Endothelial cell of umbilical vein (primary cell): ENCODE data around the gene CTDP1. TPM values are rescaled to one million over a fixed set of nuclear protein-coding genes. Genes with fewer than 3 reads are reported as not detected.

Experiments used
- BruUV-seq: library from RNA; stranded (reverse); fragments of 400-500 nt; replicated peaks from 2 replicates; lab custom pipeline; 2021; lab: Mats Ljungman, UMichigan
- CTCF ChIA-PET: fragments of 300-600, 350-600 bp; sonication (Branson Sonifier 250); formaldehyde crosslinking; loops from one replicate; lab custom pipeline; 2021; ENCODE audit warnings: antibody characterized with exemption, inconsistent platforms; lab: Charles Lee
- POLR2A ChIA-PET: fragments of 300-600, 350-600 bp; sonication (Branson Sonifier 250); formaldehyde crosslinking; loops from one replicate; lab custom pipeline; 2021; ENCODE audit warnings: antibody characterized with exemption, inconsistent platforms; lab: Charles Lee
- DNase-seq: peaks from one replicate; pipeline ENCODE4 v3.0.0-alpha.2; 2011; ENCODE audit warnings: low read depth, low spot score
- FAIRE-seq: peaks from 2 replicates; lab custom pipeline; 2011; peaks lifted over from hg19 to GRCh38; lab: Jason Lieb, UNC
- H2AFZ ChIP-seq: 2 replicates; pipeline ENCODE4 v1.6.0; 2012; ENCODE audit warnings: low read depth, low read length, control low read depth, inconsistent platforms
- H3K27ac ChIP-seq: 2 replicates; pipeline ENCODE4 v1.5.1; 2011; ENCODE audit warnings: low read depth, mild to moderate bottlenecking, control low read depth, low read length, moderate library complexity; ENCODE audit not compliant: insufficient read depth
- H3K27me3 ChIP-seq, 2 experiments: 2 replicates each; pipeline versions ENCODE4 v1.6.0 to v1.6.1; 2011; ENCODE audit warnings: low read length in 2 of 2, mixed read lengths in 1 of 2; ENCODE audit not compliant: control insufficient read depth in 2 of 2, insufficient read depth in 2 of 2
- H3K36me3 ChIP-seq, 2 experiments: 2 replicates in 1 of 2; 3 replicates in 1 of 2; pipeline ENCODE4 v1.5.1; 2011; ENCODE audit warnings: low read length in 2 of 2, mild to moderate bottlenecking in 1 of 2, moderate library complexity in 1 of 2; ENCODE audit not compliant: control insufficient read depth in 2 of 2, insufficient read depth in 2 of 2; ENCODE audit errors: extremely low read depth in 1 of 2
- H3K4me1 ChIP-seq: 3 replicates; pipeline ENCODE4 v1.5.1; 2011; ENCODE audit warnings: mild to moderate bottlenecking, low read length; ENCODE audit not compliant: control insufficient read depth, insufficient read depth; ENCODE audit errors: extremely low read depth
- H3K4me2 ChIP-seq: 2 replicates; pipeline ENCODE4 v1.6.1; 2011; ENCODE audit warnings: low read length, control low read depth, mixed read lengths; ENCODE audit not compliant: insufficient read depth
- H3K4me3 ChIP-seq, 3 experiments: fragments of 200-600 bp in 1 of 3; sonication (generic), shearing (Covaris generic) in 1 of 3; replicated peaks in 1 of 3; 2 replicates each; pipeline ENCODE4 v1.5.1; 2011 to 2016; ENCODE audit warnings: control low read depth in 3 of 3, low read length in 3 of 3, mild to moderate bottlenecking in 2 of 3, inconsistent platforms in 1 of 3, low read depth in 1 of 3, moderate library complexity in 1 of 3; ENCODE audit not compliant: insufficient read depth in 1 of 3
- H3K79me2 ChIP-seq: 2 replicates; pipeline ENCODE4 v1.6.0; 2012; ENCODE audit warnings: low read length, inconsistent platforms; ENCODE audit not compliant: control insufficient read depth, insufficient read depth
- H3K9ac ChIP-seq: replicated peaks from 2 replicates; pipeline ENCODE3; 2011; ENCODE audit warnings: low read length, control low read depth; ENCODE audit not compliant: insufficient read depth; ENCODE audit errors: extremely low read depth
- H3K9me1 ChIP-seq: replicated peaks from 3 replicates; pipeline ENCODE4 v1.6.0; 2011; ENCODE audit warnings: mild to moderate bottlenecking, low read length; ENCODE audit not compliant: control insufficient read depth, insufficient read depth; ENCODE audit errors: extremely low read depth
- H3K9me3 ChIP-seq: replicated peaks from 2 replicates; pipeline ENCODE4 v1.5.1; 2012; ENCODE audit warnings: low read length, inconsistent platforms; ENCODE audit not compliant: control insufficient read depth, insufficient read depth
- H4K20me1 ChIP-seq: replicated peaks from 2 replicates; pipeline ENCODE3; 2011; ENCODE audit warnings: mild to moderate bottlenecking, low read length; ENCODE audit not compliant: control insufficient read depth, insufficient read depth; ENCODE audit errors: extremely low read depth
- CTCF ChIP-seq, 2 donors: IDR thresholded peaks; 1 replicate in 1 of 2; 2 replicates in 1 of 2; pipeline ENCODE4 v1.5.1; 2011; ENCODE audit warnings: low read length in 2 of 2, mild to moderate bottlenecking in 2 of 2, moderate library complexity in 2 of 2, control low read depth in 1 of 2, inconsistent platforms in 1 of 2, low read depth in 1 of 2; ENCODE audit not compliant: insufficient read depth in 1 of 2; ENCODE audit errors: extremely low read depth in 1 of 2
- EZH2 ChIP-seq: IDR thresholded peaks from 2 replicates; pipeline ENCODE4 v1.6.1; 2012; ENCODE audit warnings: borderline replicate concordance, low read depth, mild to moderate bottlenecking, moderate library complexity, low read length, inconsistent platforms; ENCODE audit not compliant: severe bottlenecking
- FOS ChIP-seq: IDR thresholded peaks from 2 replicates; pipeline ENCODE4 v1.6.1; 2011; ENCODE audit warnings: mild to moderate bottlenecking, low read length, moderate library complexity, borderline replicate concordance; ENCODE audit not compliant: insufficient read depth
- GATA2 ChIP-seq: IDR thresholded peaks from 2 replicates; pipeline ENCODE4 v1.7.0; 2011; ENCODE audit warnings: low read depth, mild to moderate bottlenecking, moderate library complexity, mixed read lengths, low read length; ENCODE audit not compliant: insufficient read length, insufficient read depth
- JUN ChIP-seq: IDR thresholded peaks from 2 replicates; pipeline ENCODE4 v1.6.1; 2011; ENCODE audit warnings: borderline replicate concordance, low read depth; ENCODE audit not compliant: insufficient read length, insufficient read depth
- MAX ChIP-seq: IDR thresholded peaks from 2 replicates; pipeline ENCODE4 v1.6.1; 2011; ENCODE audit not compliant: insufficient read depth, insufficient read length
- MYC ChIP-seq: IDR thresholded peaks from one replicate; pipeline ENCODE4 v1.6.1; 2011; ENCODE audit warnings: mild to moderate bottlenecking, low read depth, low read length
- POLR2A ChIP-seq: IDR thresholded peaks from 2 replicates; pipeline ENCODE4 v1.6.1; 2012; ENCODE audit warnings: low read depth, mild to moderate bottlenecking, control low read depth, low read length
- POLR2AphosphoS5 ChIP-seq: IDR thresholded peaks from 2 replicates; pipeline ENCODE4 v1.6.1; 2012; ENCODE audit warnings: low read depth, mild to moderate bottlenecking, control low read depth, low read length, moderate library complexity; ENCODE audit not compliant: insufficient read depth
- dilution Hi-C: fragments of 300-500 bp; cut with MboI; formaldehyde crosslinking; loops from one replicate; pipeline ENCODE4 v1.15.0; 2019; ENCODE audit warnings: low sequenced_read_pairs; ENCODE audit not compliant: extremely low pct_ligation_motif_present
- intact Hi-C: fragments of 100-400 bp; cut with micrococcal nuclease; formaldehyde crosslinking; loops from one replicate; pipeline ENCODE4 v1.10.0; 2022
- polyA plus RNA-seq, 4 experiments: library from polyadenylated mRNA; depleted of rRNA in 3 of 4; stranded (reverse) in 3 of 4; unstranded in 1 of 4; fragments of >200 nt; gene quantifications; 2 replicates each; pipeline versions ENCODE4 v1.2.1 to v1.2.3, GENCODE V29; 2011 to 2012; ENCODE audit warnings: missing spikeins in 1 of 4
- total RNA-seq: library from RNA; stranded (reverse); gene quantifications from 2 replicates; pipeline ENCODE4 v1.2.3, GENCODE V29; 2021

Gene CTDP1
- total and polyA plus RNA-seq, 2 donors (not counting 3 experiments of a cell fraction or from before 2014, with no cell fraction given) = 15.3 to 27.6 TPM

- intact Hi-C loops = loop anchor here (5.0 kb wide), 1 partner anchor 275 kb away; the partner anchor contains the start of gene SLC66A2
- no TSS peak for BruUV-seq
- H3K4me3 ChIP-seq = no peak overlapping the region
- H3K4me1 ChIP-seq = peaks cover 16% of the 10 kb centered on the region
- H3K9me1 ChIP-seq = no peaks in the 10 kb centered on the region
- no peak for TF ChIP-seq MAX
- no peak for TF ChIP-seq POLR2A
- no peak for TF ChIP-seq CTCF (IDR thresholded peaks at IDR 0.05; ENCODE audit: extremely low read depth in 1 of 2, insufficient read depth in 1 of 2, low read depth in 1 of 2, low read length in 2 of 2)
- TF ChIP-seq FOS = no peak
- no peak for TF ChIP-seq GATA2
- TF ChIP-seq POLR2AphosphoS5 = no peak
- TF ChIP-seq JUN = no peak
- no peak for TF ChIP-seq EZH2
- no peak for TF ChIP-seq MYC
- H3K36me3 ChIP-seq = peaks cover 0 to 3% of the 10 kb centered on the region in 2 experiments
- no peak overlapping the region for H3K4me2 ChIP-seq
- H4K20me1 ChIP-seq = no peaks in the 10 kb centered on the region
- POLR2A ChIA-PET = no interaction called here
- no peaks in the 10 kb centered on the region for H3K9me3 ChIP-seq
- H2AFZ ChIP-seq = no peak overlapping the region
- dilution Hi-C loops = no loop called here
- CTCF ChIA-PET = no interaction called here
- no peak overlapping the region for H3K9ac ChIP-seq
- no peaks in the 10 kb centered on the region for H3K27me3 ChIP-seq
- H3K27ac ChIP-seq = no peak overlapping the region
- H3K79me2 ChIP-seq = peaks cover 28% of the 10 kb centered on the region
- FAIRE-seq = no peak
- DNase-seq = no peak
Observed at GRCh38 chr18:79677221-79677620, 2.4 kb upstream of the CTDP1 start.
